Gastrocnemius medialis (tissue), 4 donors: ENCODE measurements around the gene EPN3.

ENCODE experiments used
- POLR2A ChIP-seq, 2 donors: fragments of 450-650 bp; IDR thresholded peaks; one replicate each; pipeline ENCODE4 v1.6.1; 2017; ENCODE audit warnings: antibody characterized with exemption in 2 of 2, mild to moderate bottlenecking in 2 of 2, moderate library complexity in 2 of 2
- TF ChIP-seq, protein P1 (sequence below), 5 experiments: fragments of 450-650 bp in 3 of 5; fragments of 200-600 bp in 2 of 5; sonication (generic) in 2 of 5; IDR thresholded peaks in 4 of 5; conservative IDR thresholded peaks in 1 of 5; 1 replicate in 4 of 5; 2 replicates in 1 of 5; pipeline ENCODE4 v1.5.1; 2016 to 2019; ENCODE audit warnings: antibody characterized with exemption in 5 of 5, mild to moderate bottlenecking in 3 of 5, moderate library complexity in 3 of 5

DNA sequence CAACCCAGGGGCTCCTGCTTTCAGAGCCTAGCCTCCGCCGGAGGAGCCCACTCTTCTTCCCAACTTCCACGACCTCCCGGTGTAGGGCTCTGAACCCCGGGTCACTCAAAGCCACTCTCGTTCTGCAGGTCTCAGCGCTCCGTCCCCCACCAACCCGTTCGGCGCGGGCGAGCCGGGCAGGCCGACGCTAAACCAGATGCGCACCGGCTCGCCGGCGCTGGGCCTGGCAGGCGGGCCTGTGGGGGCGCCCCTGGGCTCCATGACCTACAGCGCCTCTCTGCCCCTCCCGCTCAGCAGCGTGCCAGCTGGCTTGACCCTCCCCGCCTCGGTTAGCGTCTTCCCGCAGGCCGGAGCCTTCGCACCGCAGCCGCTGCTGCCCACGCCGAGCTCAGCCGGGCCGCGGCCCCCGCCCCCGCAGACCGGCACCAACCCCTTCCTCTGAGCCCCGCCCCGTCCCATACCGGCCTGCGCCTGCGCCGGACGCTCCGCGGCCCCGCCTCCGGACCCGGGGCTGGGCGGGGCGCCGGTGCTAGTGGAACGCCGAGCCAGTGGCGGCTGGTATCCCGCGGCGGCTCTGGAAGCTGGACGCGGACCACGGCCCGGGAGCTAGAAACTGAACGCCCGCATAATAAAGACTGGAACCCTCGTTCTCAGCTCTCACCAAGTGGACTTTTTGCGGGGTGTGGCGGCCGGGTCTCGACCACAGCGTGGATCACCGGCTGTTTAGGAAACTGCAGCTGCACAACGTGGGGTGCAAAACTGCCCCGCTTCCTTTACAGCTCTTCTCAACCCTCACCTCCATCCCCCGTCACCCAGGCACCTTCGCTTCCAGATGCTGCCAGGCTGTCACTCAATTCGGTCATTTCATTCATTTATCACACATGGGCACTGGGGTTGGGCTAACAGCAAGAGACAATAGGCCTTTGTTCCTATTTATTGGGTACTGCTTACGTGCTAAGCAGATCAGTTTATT lies 9.5 kb downstream of the EPN3 start:
- TF ChIP-seq, protein P1, sequence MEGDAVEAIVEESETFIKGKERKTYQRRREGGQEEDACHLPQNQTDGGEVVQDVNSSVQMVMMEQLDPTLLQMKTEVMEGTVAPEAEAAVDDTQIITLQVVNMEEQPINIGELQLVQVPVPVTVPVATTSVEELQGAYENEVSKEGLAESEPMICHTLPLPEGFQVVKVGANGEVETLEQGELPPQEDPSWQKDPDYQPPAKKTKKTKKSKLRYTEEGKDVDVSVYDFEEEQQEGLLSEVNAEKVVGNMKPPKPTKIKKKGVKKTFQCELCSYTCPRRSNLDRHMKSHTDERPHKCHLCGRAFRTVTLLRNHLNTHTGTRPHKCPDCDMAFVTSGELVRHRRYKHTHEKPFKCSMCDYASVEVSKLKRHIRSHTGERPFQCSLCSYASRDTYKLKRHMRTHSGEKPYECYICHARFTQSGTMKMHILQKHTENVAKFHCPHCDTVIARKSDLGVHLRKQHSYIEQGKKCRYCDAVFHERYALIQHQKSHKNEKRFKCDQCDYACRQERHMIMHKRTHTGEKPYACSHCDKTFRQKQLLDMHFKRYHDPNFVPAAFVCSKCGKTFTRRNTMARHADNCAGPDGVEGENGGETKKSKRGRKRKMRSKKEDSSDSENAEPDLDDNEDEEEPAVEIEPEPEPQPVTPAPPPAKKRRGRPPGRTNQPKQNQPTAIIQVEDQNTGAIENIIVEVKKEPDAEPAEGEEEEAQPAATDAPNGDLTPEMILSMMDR (IDR thresholded peaks at IDR 0.05 in 4 of 5, conservative IDR thresholded peaks at IDR 0.05 in 1 of 5) = peak in 2 of 5 experiments; percentile 13 to 18
- peak; percentile 34 to 52 for TF ChIP-seq POLR2A (IDR thresholded peaks at IDR 0.05)
